IMR-90 (cell line): ENCODE data around the gene SARS1.

ENCODE experiments used
- CHD1 ChIP-seq: IDR thresholded peaks from 2 replicates; pipeline ENCODE4 v1.6.1; 2012; ENCODE audit warnings: low read depth, low read length, improper control_type of control experiment
- CTCF ChIP-seq: conservative IDR thresholded peaks from 2 replicates; pipeline ENCODE4 v1.5.1; 2012; ENCODE audit warnings: mild to moderate bottlenecking, low read depth, low read length, improper control_type of control experiment
- FOS ChIP-seq: fragments of 150-350 bp; IDR thresholded peaks from 2 replicates; pipeline ENCODE4 v1.6.1; 2016; ENCODE audit warnings: low read depth, low read length
- MXI1 ChIP-seq: IDR thresholded peaks from 2 replicates; pipeline ENCODE4 v1.6.1; 2012; ENCODE audit warnings: low read depth, mild to moderate bottlenecking, low read length, moderate library complexity, borderline replicate concordance
- POLR2A ChIP-seq: IDR thresholded peaks from 2 replicates; pipeline ENCODE4 v1.6.1; 2012; ENCODE audit warnings: mild to moderate bottlenecking, low read depth, low read length
- RAD21 ChIP-seq: IDR thresholded peaks from 2 replicates; pipeline ENCODE4 v1.6.1; 2012; ENCODE audit warnings: low read length, improper control_type of control experiment
- RCOR1 ChIP-seq: IDR thresholded peaks from 2 replicates; pipeline ENCODE4 v1.6.1; 2012; ENCODE audit warnings: mild to moderate bottlenecking, low read length, improper control_type of control experiment; ENCODE audit not compliant: insufficient replicate concordance
- RFX5 ChIP-seq: IDR thresholded peaks from 2 replicates; pipeline ENCODE4 v1.8.0; 2012; ENCODE audit warnings: low read depth, mild to moderate bottlenecking, low read length, moderate library complexity
- TF ChIP-seq, protein P1 (sequence below): fragments of 150-350 bp; IDR thresholded peaks from 2 replicates; pipeline ENCODE4 v1.6.1; 2017; ENCODE audit warnings: mild to moderate bottlenecking, antibody characterized with exemption, low read length, low read depth

DNA sequence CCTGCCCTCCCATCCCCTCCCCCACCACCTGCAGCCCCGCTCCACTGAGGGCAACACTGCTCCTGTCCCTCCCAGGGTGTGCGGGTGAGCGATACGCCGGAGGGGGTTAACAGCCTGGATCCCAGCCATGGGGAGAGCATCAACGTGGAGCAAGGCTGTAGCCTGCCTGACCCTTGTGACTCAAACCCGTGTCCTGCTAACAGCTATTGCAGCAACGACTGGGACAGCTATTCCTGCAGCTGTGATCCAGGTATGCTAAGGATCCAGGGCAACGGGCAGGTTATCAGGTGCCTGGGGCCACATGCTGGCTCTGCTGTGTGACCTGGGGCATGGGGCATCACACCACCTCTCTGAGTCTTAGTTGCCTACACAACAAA is 50.6 kb downstream of the SARS1 start:
- TF ChIP-seq CTCF (no peak), CHD1 (no peak), RAD21 (no peak), POLR2A (no peak), RCOR1 (no peak), FOS (no peak), RFX5 (no peak), MXI1 (no peak)
- TF ChIP-seq, protein P1, sequence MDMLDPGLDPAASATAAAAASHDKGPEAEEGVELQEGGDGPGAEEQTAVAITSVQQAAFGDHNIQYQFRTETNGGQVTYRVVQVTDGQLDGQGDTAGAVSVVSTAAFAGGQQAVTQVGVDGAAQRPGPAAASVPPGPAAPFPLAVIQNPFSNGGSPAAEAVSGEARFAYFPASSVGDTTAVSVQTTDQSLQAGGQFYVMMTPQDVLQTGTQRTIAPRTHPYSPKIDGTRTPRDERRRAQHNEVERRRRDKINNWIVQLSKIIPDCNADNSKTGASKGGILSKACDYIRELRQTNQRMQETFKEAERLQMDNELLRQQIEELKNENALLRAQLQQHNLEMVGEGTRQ: no peak
